Endothelial cell of umbilical vein (primary cell): Measurements from ENCODE around the gene SLFN14. TPM values are rescaled to one million over a fixed set of nuclear protein-coding genes. Genes with fewer than 3 reads are reported as not detected.

ENCODE experiments used
- BruUV-seq: library from RNA; stranded (reverse); fragments of 400-500 nt; replicated peaks from 2 replicates; lab custom pipeline; 2021; lab: Mats Ljungman, UMichigan
- CTCF ChIA-PET: fragments of 300-600, 350-600 bp; sonication (Branson Sonifier 250); formaldehyde crosslinking; loops from one replicate; lab custom pipeline; 2021; ENCODE audit warnings: antibody characterized with exemption, inconsistent platforms; lab: Charles Lee
- POLR2A ChIA-PET: fragments of 300-600, 350-600 bp; sonication (Branson Sonifier 250); formaldehyde crosslinking; loops from one replicate; lab custom pipeline; 2021; ENCODE audit warnings: antibody characterized with exemption, inconsistent platforms; lab: Charles Lee
- DNase-seq: peaks from one replicate; pipeline ENCODE4 v3.0.0-alpha.2; 2011; ENCODE audit warnings: low read depth, low spot score
- FAIRE-seq: peaks from 2 replicates; lab custom pipeline; 2011; peaks lifted over from hg19 to GRCh38; lab: Jason Lieb, UNC
- H2AFZ ChIP-seq: 2 replicates; pipeline ENCODE4 v1.6.0; 2012; ENCODE audit warnings: low read depth, low read length, control low read depth, inconsistent platforms
- H3K27ac ChIP-seq: 2 replicates; pipeline ENCODE4 v1.5.1; 2011; ENCODE audit warnings: low read depth, mild to moderate bottlenecking, control low read depth, low read length, moderate library complexity; ENCODE audit not compliant: insufficient read depth
- H3K27me3 ChIP-seq, 2 experiments: 2 replicates each; pipeline versions ENCODE4 v1.6.0 to v1.6.1; 2011; ENCODE audit warnings: low read length in 2 of 2, mixed read lengths in 1 of 2; ENCODE audit not compliant: control insufficient read depth in 2 of 2, insufficient read depth in 2 of 2
- H3K36me3 ChIP-seq, 2 experiments: 2 replicates in 1 of 2; 3 replicates in 1 of 2; pipeline ENCODE4 v1.5.1; 2011; ENCODE audit warnings: low read length in 2 of 2, mild to moderate bottlenecking in 1 of 2, moderate library complexity in 1 of 2; ENCODE audit not compliant: control insufficient read depth in 2 of 2, insufficient read depth in 2 of 2; ENCODE audit errors: extremely low read depth in 1 of 2
- H3K4me1 ChIP-seq: 3 replicates; pipeline ENCODE4 v1.5.1; 2011; ENCODE audit warnings: mild to moderate bottlenecking, low read length; ENCODE audit not compliant: control insufficient read depth, insufficient read depth; ENCODE audit errors: extremely low read depth
- H3K4me2 ChIP-seq: 2 replicates; pipeline ENCODE4 v1.6.1; 2011; ENCODE audit warnings: low read length, control low read depth, mixed read lengths; ENCODE audit not compliant: insufficient read depth
- H3K4me3 ChIP-seq, 3 experiments: fragments of 200-600 bp in 1 of 3; sonication (generic), shearing (Covaris generic) in 1 of 3; replicated peaks in 1 of 3; 2 replicates each; pipeline ENCODE4 v1.5.1; 2011 to 2016; ENCODE audit warnings: control low read depth in 3 of 3, low read length in 3 of 3, mild to moderate bottlenecking in 2 of 3, inconsistent platforms in 1 of 3, low read depth in 1 of 3, moderate library complexity in 1 of 3; ENCODE audit not compliant: insufficient read depth in 1 of 3
- H3K79me2 ChIP-seq: 2 replicates; pipeline ENCODE4 v1.6.0; 2012; ENCODE audit warnings: low read length, inconsistent platforms; ENCODE audit not compliant: control insufficient read depth, insufficient read depth
- H3K9ac ChIP-seq: replicated peaks from 2 replicates; pipeline ENCODE3; 2011; ENCODE audit warnings: low read length, control low read depth; ENCODE audit not compliant: insufficient read depth; ENCODE audit errors: extremely low read depth
- H3K9me1 ChIP-seq: replicated peaks from 3 replicates; pipeline ENCODE4 v1.6.0; 2011; ENCODE audit warnings: mild to moderate bottlenecking, low read length; ENCODE audit not compliant: control insufficient read depth, insufficient read depth; ENCODE audit errors: extremely low read depth
- H3K9me3 ChIP-seq: replicated peaks from 2 replicates; pipeline ENCODE4 v1.5.1; 2012; ENCODE audit warnings: low read length, inconsistent platforms; ENCODE audit not compliant: control insufficient read depth, insufficient read depth
- H4K20me1 ChIP-seq: replicated peaks from 2 replicates; pipeline ENCODE3; 2011; ENCODE audit warnings: mild to moderate bottlenecking, low read length; ENCODE audit not compliant: control insufficient read depth, insufficient read depth; ENCODE audit errors: extremely low read depth
- CTCF ChIP-seq, 2 donors: IDR thresholded peaks; 1 replicate in 1 of 2; 2 replicates in 1 of 2; pipeline ENCODE4 v1.5.1; 2011; ENCODE audit warnings: low read length in 2 of 2, mild to moderate bottlenecking in 2 of 2, moderate library complexity in 2 of 2, control low read depth in 1 of 2, inconsistent platforms in 1 of 2, low read depth in 1 of 2; ENCODE audit not compliant: insufficient read depth in 1 of 2; ENCODE audit errors: extremely low read depth in 1 of 2
- EZH2 ChIP-seq: IDR thresholded peaks from 2 replicates; pipeline ENCODE4 v1.6.1; 2012; ENCODE audit warnings: borderline replicate concordance, low read depth, mild to moderate bottlenecking, moderate library complexity, low read length, inconsistent platforms; ENCODE audit not compliant: severe bottlenecking
- FOS ChIP-seq: IDR thresholded peaks from 2 replicates; pipeline ENCODE4 v1.6.1; 2011; ENCODE audit warnings: mild to moderate bottlenecking, low read length, moderate library complexity, borderline replicate concordance; ENCODE audit not compliant: insufficient read depth
- GATA2 ChIP-seq: IDR thresholded peaks from 2 replicates; pipeline ENCODE4 v1.7.0; 2011; ENCODE audit warnings: low read depth, mild to moderate bottlenecking, moderate library complexity, mixed read lengths, low read length; ENCODE audit not compliant: insufficient read length, insufficient read depth
- JUN ChIP-seq: IDR thresholded peaks from 2 replicates; pipeline ENCODE4 v1.6.1; 2011; ENCODE audit warnings: borderline replicate concordance, low read depth; ENCODE audit not compliant: insufficient read length, insufficient read depth
- MAX ChIP-seq: IDR thresholded peaks from 2 replicates; pipeline ENCODE4 v1.6.1; 2011; ENCODE audit not compliant: insufficient read depth, insufficient read length
- MYC ChIP-seq: IDR thresholded peaks from one replicate; pipeline ENCODE4 v1.6.1; 2011; ENCODE audit warnings: mild to moderate bottlenecking, low read depth, low read length
- POLR2A ChIP-seq: IDR thresholded peaks from 2 replicates; pipeline ENCODE4 v1.6.1; 2012; ENCODE audit warnings: low read depth, mild to moderate bottlenecking, control low read depth, low read length
- POLR2AphosphoS5 ChIP-seq: IDR thresholded peaks from 2 replicates; pipeline ENCODE4 v1.6.1; 2012; ENCODE audit warnings: low read depth, mild to moderate bottlenecking, control low read depth, low read length, moderate library complexity; ENCODE audit not compliant: insufficient read depth
- dilution Hi-C: fragments of 300-500 bp; cut with MboI; formaldehyde crosslinking; loops from one replicate; pipeline ENCODE4 v1.15.0; 2019; ENCODE audit warnings: low sequenced_read_pairs; ENCODE audit not compliant: extremely low pct_ligation_motif_present
- intact Hi-C: fragments of 100-400 bp; cut with micrococcal nuclease; formaldehyde crosslinking; loops from one replicate; pipeline ENCODE4 v1.10.0; 2022
- polyA plus RNA-seq, 4 experiments: library from polyadenylated mRNA; depleted of rRNA in 3 of 4; stranded (reverse) in 3 of 4; unstranded in 1 of 4; fragments of >200 nt; gene quantifications; 2 replicates each; pipeline versions ENCODE4 v1.2.1 to v1.2.3, GENCODE V29; 2011 to 2012; ENCODE audit warnings: missing spikeins in 1 of 4
- total RNA-seq: library from RNA; stranded (reverse); gene quantifications from 2 replicates; pipeline ENCODE4 v1.2.3, GENCODE V29; 2021

The SLFN14 gene
- total and polyA plus RNA-seq, 2 donors (not counting 3 experiments of a cell fraction or from before 2014, with no cell fraction given): not detected

GRCh38 chr17:35523296-35523695 is 37.3 kb downstream of the SLFN14 start:
- Histone ChIP-seq H3K9me3 (no peaks in the 10 kb centered on the region), H3K4me2 (no peak overlapping the region), H3K9ac (no peak overlapping the region), H3K36me3 (no peaks in the 10 kb centered on the region), H4K20me1 (no peaks in the 10 kb centered on the region), H3K27me3 (peaks cover 11 to 25% of the 10 kb centered on the region in 2 experiments), H3K27ac (no peak overlapping the region), H3K4me1 (peaks cover 10% of the 10 kb centered on the region), H3K9me1 (no peaks in the 10 kb centered on the region), H3K4me3 (no peak overlapping the region), H3K79me2 (no peaks in the 10 kb centered on the region), H2AFZ (no peak overlapping the region)
- no peak for DNase-seq
- no peak for FAIRE-seq
- BruUV-seq: no TSS peak
- intact Hi-C loops: no loop called here
- ChIA-PET CTCF (interaction anchor here (1.4 to 2.6 kb wide), 3 partner anchors 10 to 211 kb away, joined by 3 to 10 read pairs (median 4); no protein-coding TSS in a partner anchor), POLR2A (no interaction called here)
- TF ChIP-seq EZH2 (no peak), POLR2AphosphoS5 (no peak), GATA2 (no peak), MAX (no peak), MYC (no peak), CTCF (IDR thresholded peaks at IDR 0.05; ENCODE audit: extremely low read depth in 1 of 2, insufficient read depth in 1 of 2, low read depth in 1 of 2, low read length in 2 of 2) (no peak), JUN (no peak), POLR2A (no peak), FOS (no peak)
- dilution Hi-C loops: no loop called here
